Non-pigmented ciliary epithelial cell (primary cell): Measurements from ENCODE around the gene DYNC1I1.

ENCODE experiments used
- DNase-seq: peaks from one replicate; pipeline ENCODE4 v3.0.0-alpha.2; 2010; ENCODE audit warnings: low read depth

DYNC1I1 gene

GRCh38 chr7:95971716-95972115 is 199.4 kb downstream of the DYNC1I1 start:
- DNase-seq: no peak

DNA sequence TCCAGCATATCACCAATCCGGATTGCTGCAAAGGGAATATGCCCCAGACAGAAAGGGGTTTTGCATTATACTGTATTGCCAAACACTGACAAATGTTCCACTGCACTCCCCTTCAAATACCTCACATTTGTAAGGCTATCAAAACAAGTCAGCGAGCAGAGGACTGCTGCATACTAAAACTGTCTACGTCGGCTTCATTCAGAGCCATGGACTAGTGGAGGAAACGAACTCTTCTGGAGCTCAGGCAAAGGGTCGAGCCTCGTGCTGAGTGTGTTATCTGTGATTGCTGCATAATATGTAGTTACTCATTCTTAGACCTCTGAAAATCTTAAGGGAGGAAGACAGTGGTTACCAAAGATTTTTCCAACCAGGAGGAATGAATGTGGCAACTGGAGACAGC is 200.2 kb downstream of the DYNC1I1 start:
- DNase-seq: no peak

GRCh38 chr7:95974108-95974507 is 201.8 kb downstream of the DYNC1I1 start:
- no peak for DNase-seq

GRCh38 chr7:95976369-95977060 is 204.2 kb downstream of the DYNC1I1 start:
- no peak for DNase-seq

GRCh38 chr7:95977994-95978393 is 205.6 kb downstream of the DYNC1I1 start:
- DNase-seq: no peak

DNA sequence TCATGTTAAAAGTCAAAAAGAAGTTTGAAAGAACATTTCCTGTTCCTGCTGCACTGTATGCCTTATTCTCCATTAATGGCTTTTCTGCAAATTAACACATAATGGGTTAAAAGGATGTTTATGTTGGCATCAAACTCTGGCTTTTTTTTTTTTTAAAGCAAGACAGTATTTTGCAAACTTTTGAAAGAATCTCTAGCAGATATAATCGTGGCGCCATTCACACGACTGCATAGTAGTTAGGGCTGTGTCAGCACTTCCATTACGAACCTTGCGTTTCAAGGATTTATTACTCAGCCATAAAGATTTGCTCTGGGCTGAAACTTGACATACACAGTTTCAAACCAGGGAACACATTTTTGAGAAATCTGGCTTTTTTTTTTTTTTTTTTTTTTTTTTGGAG is 207.8 kb downstream of the DYNC1I1 start:
- no peak for DNase-seq

GRCh38 chr7:95980706-95981105 is 208.4 kb downstream of the DYNC1I1 start:
- no peak for DNase-seq

DNA sequence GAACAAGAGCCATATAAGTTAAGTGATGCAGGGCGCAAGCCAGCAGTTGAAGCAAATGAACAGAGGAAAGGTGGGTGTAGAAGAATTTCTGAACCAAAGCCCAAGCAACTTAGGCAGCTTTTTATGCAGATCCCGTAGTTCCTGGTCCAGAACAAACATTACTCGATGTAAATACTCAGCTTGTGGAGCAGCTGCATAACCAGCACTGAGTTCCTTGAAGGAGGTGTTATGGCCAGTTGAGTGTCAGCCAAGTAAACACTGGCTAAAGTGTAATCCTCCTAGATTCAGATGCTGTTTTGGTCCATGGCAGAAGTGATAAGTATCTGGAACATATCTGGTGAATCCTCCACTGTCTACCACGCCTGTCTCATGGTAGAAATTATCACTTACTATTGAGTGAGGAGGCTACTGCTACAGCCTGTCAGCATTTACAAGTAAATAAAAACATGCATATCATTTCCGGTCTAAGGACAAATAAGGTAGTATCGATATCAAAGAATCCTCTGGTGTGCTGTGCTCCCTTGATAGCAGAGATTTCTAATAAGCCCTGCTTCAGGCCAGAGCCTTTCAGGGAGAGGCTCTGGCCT is 213.9 kb downstream of the DYNC1I1 start:
- DNase-seq: no peak

GRCh38 chr7:95989301-95989700 is 216.9 kb downstream of the DYNC1I1 start:
- no peak for DNase-seq

- no peak for DNase-seq
Measured at GRCh38 chr7:95993380-95993779, 221.0 kb downstream of the DYNC1I1 start.

DNA sequence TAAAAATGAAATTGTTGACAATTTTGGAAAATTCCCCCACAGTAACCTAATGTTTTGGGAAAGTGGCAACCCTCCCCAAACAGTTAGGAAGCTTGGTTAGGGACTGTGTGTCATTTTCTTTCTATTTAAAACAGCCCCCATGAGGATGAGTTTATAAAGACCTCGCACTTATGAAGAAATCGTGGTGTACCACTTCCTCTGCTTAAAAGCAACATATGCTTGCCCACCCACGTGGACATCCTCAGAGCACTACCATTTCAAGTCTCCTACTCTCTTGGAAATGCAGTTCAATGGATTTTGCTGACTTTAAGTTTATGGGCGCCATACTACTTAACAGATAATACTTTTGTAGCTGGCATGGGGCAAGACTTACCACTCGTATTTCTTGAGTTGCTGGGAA is 223.8 kb downstream of the DYNC1I1 start:
- DNase-seq: no peak

DNA sequence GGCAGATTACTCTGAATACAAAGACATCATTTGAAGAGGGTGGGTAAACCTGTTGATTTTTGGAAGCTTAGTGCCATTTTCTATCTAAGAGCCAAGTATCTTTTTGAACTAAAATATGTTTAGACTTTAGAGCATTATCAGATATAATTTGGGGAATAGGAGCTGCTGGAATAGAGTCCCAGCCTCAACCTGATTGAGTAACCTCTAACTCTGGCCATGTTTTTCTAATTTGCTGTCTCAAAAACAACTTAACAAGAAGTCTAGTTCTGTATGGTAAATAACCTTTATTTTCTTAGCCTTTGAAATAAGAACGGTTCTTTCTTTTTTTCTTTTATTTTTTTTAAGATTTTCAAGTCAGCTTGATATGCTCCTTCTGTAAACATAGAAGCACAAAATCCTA is 224.5 kb downstream of the DYNC1I1 start:
- DNase-seq: no peak

DNA sequence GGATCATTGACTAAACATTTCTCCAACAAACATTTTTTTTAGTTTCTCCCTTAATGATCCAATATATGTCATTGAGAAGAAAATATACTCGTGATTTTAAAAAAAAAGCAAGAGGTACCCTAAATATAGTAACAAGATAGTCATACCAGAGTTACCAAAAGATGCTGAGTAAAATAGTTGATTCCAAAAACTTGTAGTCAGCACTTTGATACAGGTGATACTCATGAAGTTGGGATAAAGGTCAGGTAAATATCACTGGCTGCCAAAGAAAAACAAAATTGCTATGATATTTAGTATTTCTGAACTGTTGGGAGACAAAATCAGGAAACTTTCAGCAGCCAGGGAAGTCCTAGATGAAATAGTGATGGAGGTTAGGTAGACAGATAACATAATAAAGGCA is 225.3 kb downstream of the DYNC1I1 start:
- DNase-seq: no peak

- no peak for DNase-seq
Measured at GRCh38 chr7:95999481-95999880, 227.1 kb downstream of the DYNC1I1 start.

DNA sequence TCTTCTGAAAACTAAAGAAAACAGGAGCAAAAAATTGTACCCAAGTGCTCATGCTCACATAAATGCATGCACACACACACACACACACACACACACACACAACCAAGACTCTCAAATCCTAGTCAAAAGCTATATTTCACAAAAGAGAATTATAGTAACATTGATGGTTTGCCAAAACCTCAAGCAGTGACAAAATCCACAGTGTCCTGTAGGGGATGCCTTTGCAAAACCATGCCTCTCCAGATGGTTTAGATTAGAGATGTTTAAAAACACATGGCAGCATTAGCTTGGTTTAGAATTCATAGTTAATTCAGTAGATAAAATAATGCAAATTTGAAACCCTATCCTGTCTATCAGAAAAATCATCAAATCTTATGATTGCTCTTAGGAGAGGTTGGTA is 232.2 kb downstream of the DYNC1I1 start:
- no peak for DNase-seq

DNA sequence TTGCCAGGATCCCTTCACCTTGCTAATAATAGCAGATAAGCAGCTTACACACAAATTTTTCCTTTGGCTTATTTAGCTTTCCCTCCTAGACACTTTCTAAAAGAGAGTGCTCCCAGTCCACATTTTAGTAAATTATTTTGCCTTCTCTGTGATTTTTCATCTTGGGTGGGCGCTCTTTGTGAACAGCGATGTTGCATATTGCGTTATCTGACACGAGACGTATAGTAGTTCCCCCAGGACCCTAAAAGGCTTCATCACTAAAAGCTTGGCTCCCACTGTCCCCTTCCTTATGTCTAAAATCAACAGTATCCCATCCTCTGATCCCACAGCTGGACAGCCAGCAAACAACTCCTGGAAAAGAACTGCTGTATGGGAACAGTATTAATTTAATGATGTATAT is 232.9 kb downstream of the DYNC1I1 start:
- DNase-seq: no peak

GRCh38 chr7:96009148-96009547 is 236.8 kb downstream of the DYNC1I1 start:
- DNase-seq: no peak

DNA sequence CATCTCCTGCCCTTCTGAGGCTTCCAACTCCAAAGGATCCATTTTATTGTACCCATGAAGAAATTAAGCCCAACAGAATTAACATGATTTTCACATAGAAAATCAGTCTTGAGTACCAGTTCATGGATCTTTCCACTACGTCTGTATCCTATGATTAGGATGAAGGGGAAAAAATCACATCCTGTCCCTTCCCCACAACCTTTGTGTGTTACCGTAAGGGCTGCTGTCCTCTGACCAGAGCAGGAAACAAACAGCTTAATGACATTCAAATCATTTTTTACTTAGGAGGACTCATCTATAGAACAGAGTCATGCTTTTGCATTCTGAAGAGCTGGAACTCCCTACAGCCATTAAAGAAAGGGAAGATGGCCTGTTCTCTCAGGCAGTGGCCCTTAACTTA is 241.5 kb downstream of the DYNC1I1 start:
- no peak for DNase-seq

- DNase-seq: no peak
Measured at GRCh38 chr7:96014617-96015016, 242.3 kb downstream of the DYNC1I1 start.

- no peak for DNase-seq
Measured at GRCh38 chr7:96016056-96016586, 243.8 kb downstream of the DYNC1I1 start.

DNA sequence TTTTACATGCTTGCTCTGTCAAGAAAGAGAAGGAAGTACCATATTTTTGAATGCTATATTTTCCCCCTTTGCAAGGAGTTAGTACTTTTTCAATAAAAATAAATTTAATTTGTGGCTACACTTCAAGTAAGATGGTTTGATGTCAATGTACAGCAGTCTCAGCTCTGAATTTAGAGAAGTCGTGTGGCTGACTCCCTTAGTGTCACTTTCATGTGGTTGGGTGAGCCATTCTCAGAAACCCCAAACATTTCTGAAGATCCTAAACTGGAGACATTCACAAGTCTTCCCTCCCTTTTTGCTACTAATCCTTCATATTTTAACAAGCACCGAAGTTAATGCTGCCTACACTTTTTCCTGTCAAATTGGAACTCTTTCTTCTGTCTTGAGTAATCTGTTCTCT is 244.4 kb downstream of the DYNC1I1 start:
- no peak for DNase-seq

GRCh38 chr7:96017877-96018276 is 245.5 kb downstream of the DYNC1I1 start:
- no peak for DNase-seq

DNA sequence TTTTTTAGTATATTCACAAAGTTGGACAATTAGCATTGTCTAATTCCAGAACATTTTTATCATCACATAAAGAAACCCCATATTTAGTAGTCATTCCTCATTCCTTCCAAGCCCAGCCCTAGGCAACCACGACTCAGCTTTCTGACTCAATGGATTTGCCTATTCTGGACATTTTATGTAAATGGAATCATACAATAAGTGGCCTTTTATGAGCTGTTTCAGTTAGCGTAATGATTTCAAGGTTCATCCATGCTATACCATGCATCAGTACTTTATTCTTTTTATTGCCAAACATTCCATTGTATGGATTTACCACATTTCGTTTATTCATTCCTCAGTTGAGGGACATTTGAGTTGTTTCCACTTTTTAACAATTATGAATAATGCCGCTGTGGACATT is 249.2 kb downstream of the DYNC1I1 start:
- DNase-seq: no peak

DNA sequence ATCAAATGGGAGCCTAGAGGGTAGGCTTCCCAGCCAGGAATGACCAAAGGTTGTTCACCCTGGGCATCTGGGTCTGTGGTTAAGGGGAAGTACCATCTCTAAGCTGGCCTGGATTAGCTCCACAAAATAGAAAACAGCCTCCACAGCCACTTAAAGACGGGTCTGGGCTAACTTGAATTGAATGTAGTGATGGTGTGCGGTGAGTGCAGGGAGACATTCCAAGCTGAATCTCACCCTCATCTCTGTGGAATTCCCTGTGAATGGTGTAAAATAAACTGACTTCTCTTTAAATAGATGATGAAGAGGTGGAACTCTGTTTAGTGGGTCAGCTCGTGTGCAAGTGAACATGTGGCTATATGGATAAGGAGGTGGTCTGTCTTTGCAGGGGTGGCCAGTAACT is 251.0 kb downstream of the DYNC1I1 start:
- DNase-seq: no peak
